Measurements from ENCODE around the gene SORCS2.

Gene SORCS2

GRCh38 chr4:7511525-7511924, 319.2 kb downstream of the SORCS2 start:
- FAIRE-seq, result no peak

GRCh38 chr4:7512428-7512827, 320.1 kb downstream of the SORCS2 start:
- DNase-seq (ENCODE audit: insufficient read length, low spot score), result no peak
- FAIRE-seq, result no peak

More at GRCh38 chr4:7511525-7511924, 319.2 kb downstream of the SORCS2 start:
- DNase-seq (ENCODE audit: insufficient read length, low spot score), result no peak

DNA sequence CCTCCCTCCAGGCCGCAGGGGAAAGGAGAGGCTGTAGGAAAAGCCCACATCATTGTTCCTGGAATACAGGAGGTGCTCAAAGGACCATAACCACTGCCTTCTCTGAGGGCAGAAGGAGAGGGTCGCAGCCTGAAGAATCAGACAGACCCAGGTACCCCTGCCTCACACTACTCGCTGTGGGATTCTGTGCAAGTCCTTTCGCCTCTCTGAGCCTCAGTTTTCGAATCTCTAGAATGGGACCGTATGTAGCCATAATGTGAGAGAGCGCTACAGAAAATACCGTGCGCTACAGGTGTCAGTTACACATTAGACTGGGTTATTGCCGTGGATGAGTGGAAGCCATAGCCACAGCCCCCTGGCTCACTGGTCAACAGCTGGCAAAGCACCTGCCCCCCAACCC, 320.6 kb downstream of the SORCS2 start:
- DNase-seq (ENCODE audit: insufficient read length, low spot score), result no peak
- FAIRE-seq, result no peak

- peak; percentile 69 for FAIRE-seq
- DNase-seq (ENCODE audit: insufficient read length, low spot score), result peak; percentile 65
Observed at GRCh38 chr4:7513671-7514070, 321.3 kb downstream of the SORCS2 start.

GRCh38 chr4:7514281-7514680, 321.9 kb downstream of the SORCS2 start:
- DNase-seq (ENCODE audit: insufficient read length, low spot score) (no peak), FAIRE-seq (no peak)

GRCh38 chr4:7514789-7515188, 322.5 kb downstream of the SORCS2 start:
- DNase-seq (ENCODE audit: insufficient read length, low spot score) (no peak), FAIRE-seq (no peak)

DNA sequence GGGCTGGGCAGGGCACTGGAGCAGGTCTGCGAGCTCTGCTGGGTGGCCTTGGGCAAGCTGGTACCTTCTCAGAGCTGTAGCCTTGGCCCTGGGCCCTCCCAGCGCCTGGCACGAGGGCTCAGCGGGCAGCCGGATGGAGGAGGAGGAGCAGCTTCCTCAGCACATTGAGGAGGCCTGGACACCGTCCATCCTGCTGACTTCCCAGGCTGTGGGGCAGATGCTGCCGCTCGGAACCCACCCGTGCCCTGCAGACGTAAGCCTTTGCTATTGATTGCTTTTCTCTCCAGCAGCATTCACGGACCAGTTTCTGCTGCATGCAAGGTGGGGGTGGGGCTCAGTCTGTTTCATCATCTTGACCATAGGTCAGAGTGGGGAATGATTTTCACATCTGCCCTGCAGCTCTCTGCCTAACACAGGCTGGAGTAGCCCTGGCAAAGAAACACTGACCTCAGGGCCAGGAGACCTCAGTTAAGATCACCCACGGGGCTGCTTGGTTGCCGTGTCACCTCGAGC, 323.1 kb downstream of the SORCS2 start:
- DNase-seq (ENCODE audit: insufficient read length, low spot score) (no peak), FAIRE-seq (no peak)

DNA sequence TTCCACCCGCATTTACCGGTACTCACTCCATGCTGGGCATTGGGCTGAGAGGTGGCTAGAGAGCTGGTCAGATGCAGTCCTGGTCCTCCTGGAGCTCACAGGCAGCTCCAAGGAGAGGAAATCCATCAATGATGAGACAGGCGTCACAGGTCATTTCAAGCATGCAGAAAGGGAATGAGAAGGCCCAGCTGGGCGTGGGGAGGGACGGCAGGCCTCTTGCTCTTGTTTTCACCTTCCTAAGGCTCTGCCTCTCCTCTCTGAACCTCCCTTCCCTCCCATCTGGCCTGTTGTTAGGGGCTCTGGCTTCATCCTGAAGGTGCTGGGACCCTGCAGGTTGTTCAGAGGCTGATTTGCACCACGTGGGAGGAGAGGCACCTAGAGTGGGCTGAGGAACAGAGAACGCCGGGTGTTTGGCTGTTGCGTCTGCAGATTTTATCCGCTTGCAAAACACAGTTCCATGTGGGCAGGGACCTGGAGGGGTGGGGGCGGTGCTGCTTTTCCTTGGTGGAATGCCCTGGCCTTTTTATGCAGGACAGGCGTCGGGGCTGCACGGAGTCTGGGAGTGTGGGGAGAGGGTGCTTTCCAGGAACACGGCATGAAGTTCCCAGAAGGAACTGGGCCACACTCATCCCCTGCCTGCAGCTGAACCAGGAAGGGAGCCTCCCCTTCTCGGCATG, 323.9 kb downstream of the SORCS2 start:
- no peak for DNase-seq (ENCODE audit: insufficient read length, low spot score)
- peak; percentile 9 for FAIRE-seq

- DNase-seq (ENCODE audit: insufficient read length, low spot score), result no peak
- FAIRE-seq, result no peak
Observed at GRCh38 chr4:7516773-7517144, 324.4 kb downstream of the SORCS2 start.

- DNase-seq (ENCODE audit: insufficient read length, low spot score) (no peak), FAIRE-seq (no peak)
Observed at GRCh38 chr4:7518871-7519637, 326.7 kb downstream of the SORCS2 start.

- no peak for DNase-seq (ENCODE audit: insufficient read length, low spot score)
- no peak for FAIRE-seq
Observed at GRCh38 chr4:7519638-7520376, 327.5 kb downstream of the SORCS2 start.

DNA sequence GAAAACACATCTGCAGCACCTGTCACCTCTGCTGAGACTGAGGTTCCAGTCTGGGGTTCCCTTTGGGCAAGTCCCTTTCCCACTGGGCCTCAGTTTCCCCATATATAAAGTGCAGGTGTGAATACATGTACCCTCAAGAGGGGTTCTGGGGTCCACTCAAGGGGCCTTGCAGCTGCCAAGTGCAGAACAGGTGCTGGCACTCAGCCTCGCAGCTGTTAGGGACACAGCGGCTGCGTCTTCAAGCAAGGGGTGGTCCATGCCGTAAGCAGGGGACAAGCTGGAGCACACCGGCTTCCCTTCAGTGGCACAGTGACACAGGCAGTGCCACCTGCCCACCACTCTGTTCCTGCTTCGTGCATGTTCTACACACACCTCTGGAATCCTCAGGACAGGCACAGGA, 329.3 kb downstream of the SORCS2 start:
- FAIRE-seq, result no peak

GRCh38 chr4:7522452-7523220, 330.3 kb downstream of the SORCS2 start:
- DNase-seq (ENCODE audit: insufficient read length, low spot score), result no peak

More for the DNA sequence above, 329.3 kb downstream of the SORCS2 start:
- no peak for DNase-seq (ENCODE audit: insufficient read length, low spot score)

DNA sequence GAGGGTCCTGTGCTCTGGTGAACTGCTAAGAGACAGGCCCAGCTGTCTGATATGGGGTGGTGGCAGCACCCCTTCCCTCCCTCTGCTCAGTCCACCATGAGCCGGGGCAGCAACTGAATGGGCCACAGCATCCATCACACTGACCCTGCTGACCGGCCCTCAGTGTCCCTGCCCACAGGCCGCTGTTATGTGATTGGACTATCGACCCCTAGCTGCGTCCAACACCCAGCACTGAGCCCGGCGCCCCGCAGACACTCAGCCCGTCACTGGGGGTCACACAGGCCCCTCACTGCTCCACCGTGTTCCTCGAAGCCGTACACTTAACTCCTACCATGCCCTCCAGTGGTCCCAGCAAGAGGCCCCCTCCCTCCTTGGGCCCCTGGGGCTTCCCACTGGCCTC, 331.2 kb downstream of the SORCS2 start:
- no peak for FAIRE-seq

More at GRCh38 chr4:7522452-7523220, 330.3 kb downstream of the SORCS2 start:
- no peak for FAIRE-seq

GRCh38 chr4:7524064-7524682, 331.8 kb downstream of the SORCS2 start:
- FAIRE-seq (no peak), DNase-seq (ENCODE audit: insufficient read length, low spot score) (no peak)

More for the DNA sequence above, 331.2 kb downstream of the SORCS2 start:
- DNase-seq (ENCODE audit: insufficient read length, low spot score), result no peak

- DNase-seq (ENCODE audit: insufficient read length, low spot score), result no peak
- no peak for FAIRE-seq
Observed at GRCh38 chr4:7524843-7525242, 332.5 kb downstream of the SORCS2 start.

GRCh38 chr4:7526491-7526890, 334.2 kb downstream of the SORCS2 start:
- no peak for FAIRE-seq
- DNase-seq (ENCODE audit: insufficient read length, low spot score), result no peak

DNA sequence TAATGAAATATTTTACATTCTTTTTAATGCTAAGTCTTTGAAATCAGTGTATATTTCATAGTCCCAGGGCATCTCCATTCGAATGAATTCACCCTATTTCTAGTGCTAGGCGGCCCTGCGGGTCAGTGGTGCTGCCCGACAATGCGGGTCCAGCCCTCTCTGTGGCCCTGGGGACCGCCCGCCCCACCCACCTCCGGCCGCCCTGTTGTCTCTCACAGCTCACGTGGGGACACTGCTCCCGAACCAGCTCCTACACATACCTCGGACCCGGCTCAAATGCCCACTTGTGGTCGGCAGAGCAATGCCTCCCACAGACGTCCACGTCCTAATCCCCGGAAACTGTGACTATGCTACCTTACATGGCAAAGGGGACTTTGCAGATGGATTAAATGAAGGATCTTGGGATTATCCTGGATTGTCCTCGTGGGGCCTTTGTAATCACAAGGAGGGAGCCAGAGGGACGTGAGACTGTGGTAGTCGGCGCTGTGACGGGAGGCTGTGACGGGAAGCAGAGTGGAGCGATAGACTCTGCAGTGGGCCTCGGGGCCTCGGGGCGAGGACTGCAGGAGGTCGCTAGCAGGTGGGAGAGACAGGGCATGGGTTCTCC, 334.7 kb downstream of the SORCS2 start:
- FAIRE-seq (no peak), DNase-seq (ENCODE audit: insufficient read length, low spot score) (no peak)

- DNase-seq (ENCODE audit: insufficient read length, low spot score) (no peak), FAIRE-seq (no peak)
Observed at GRCh38 chr4:7529368-7530080, 337.2 kb downstream of the SORCS2 start.
